Endodermal cell (in vitro differentiated cells): ENCODE data around the gene GAPT. TPM values are rescaled to one million over a fixed set of nuclear protein-coding genes. Genes with fewer than 3 reads are reported as not detected.

Experiments
- DNase-seq: peaks from one replicate; pipeline ENCODE4 v3.0.0-alpha.2; 2017
- H3K27ac ChIP-seq: 2 replicates; pipeline ENCODE4 v1.5.1; 2013; ENCODE audit warnings: mild to moderate bottlenecking, low read depth, low read length, moderate library complexity
- H3K27me3 ChIP-seq: 2 replicates; pipeline ENCODE4 v1.6.1; 2013; ENCODE audit warnings: mild to moderate bottlenecking, low read length, moderate library complexity; ENCODE audit not compliant: insufficient read depth, control insufficient read depth, poor library complexity, severe bottlenecking
- H3K36me3 ChIP-seq: 2 replicates; pipeline ENCODE4 v1.7.0; 2013; ENCODE audit warnings: mild to moderate bottlenecking, low read length, moderate library complexity; ENCODE audit not compliant: control insufficient read depth, insufficient read depth
- H3K4me1 ChIP-seq: one replicate; pipeline ENCODE4 v1.7.0; 2013; ENCODE audit warnings: low read length; ENCODE audit not compliant: control insufficient read depth, insufficient read depth
- H3K4me3 ChIP-seq: 2 replicates; pipeline ENCODE4 v1.5.1; 2013; ENCODE audit warnings: mild to moderate bottlenecking, low read length, moderate library complexity
- H3K9ac ChIP-seq: 2 replicates; pipeline ENCODE4 v1.6.1; 2013; ENCODE audit warnings: mild to moderate bottlenecking, low read length, moderate library complexity; ENCODE audit not compliant: poor library complexity, severe bottlenecking; ENCODE audit errors: extremely low read depth
- H3K9me3 ChIP-seq: 2 replicates; pipeline ENCODE4 v1.6.1; 2013; ENCODE audit warnings: mild to moderate bottlenecking, low read length, moderate library complexity; ENCODE audit not compliant: control insufficient read depth
- H3K27ac Mint-ChIP-seq: 2 replicates; pipeline ENCODE4 v1.8.0; 2020; ENCODE audit warnings: mixed read lengths
- H3K27me3 Mint-ChIP-seq: 2 replicates; pipeline ENCODE4 v1.8.0; 2021; ENCODE audit warnings: mild to moderate bottlenecking, mixed read lengths; ENCODE audit not compliant: insufficient read depth
- H3K36me3 Mint-ChIP-seq: 2 replicates; pipeline ENCODE4 v1.8.0; 2020; ENCODE audit warnings: low read depth, mixed read lengths
- H3K4me1 Mint-ChIP-seq: 2 replicates; pipeline ENCODE4 v1.8.0; 2020; ENCODE audit warnings: mixed read lengths
- H3K4me3 Mint-ChIP-seq: 2 replicates; pipeline ENCODE4 v1.8.0; 2020; ENCODE audit warnings: mild to moderate bottlenecking, moderate library complexity, mixed read lengths
- H3K9me3 Mint-ChIP-seq: 2 replicates; pipeline ENCODE4 v1.8.0; 2020; ENCODE audit warnings: mild to moderate bottlenecking, mixed read lengths
- CTCF ChIP-seq: fragments of 200-600 bp; sonication (generic); conservative IDR thresholded peaks from 2 replicates; pipeline ENCODE4 v1.5.0; 2021; ENCODE audit warnings: antibody characterized with exemption, mild to moderate bottlenecking
- WGBS, 2 experiments: methylation state at CpG; one replicate each; pipeline versions ENCODE4 v1.1.5 to v1.1.7; 2013; ENCODE audit warnings: missing lambda C conversion rate in 2 of 2, mixed read lengths in 1 of 2; ENCODE audit not compliant: insufficient coverage in 1 of 2, insufficient read length in 1 of 2; 5-methylcytosine and 5-hydroxymethylcytosine counted together
- microRNA-seq: library from miRNA; unstranded; fragments of <30 nt; microRNA quantifications from one replicate; pipeline ENCODE4 v1.2.0, GENCODE V29; 2020; ENCODE audit warnings: borderline microRNAs expressed
- total RNA-seq, 2 donors: library from RNA; stranded (reverse); fragmentation: NEBNext Ultra II Directional in 1 of 2; extraction: Animal tissue kit (Norgen Biotek cat#: 25700) in 1 of 2; gene quantifications; 2 replicates in 1 of 2; 3 replicates in 1 of 2; pipeline ENCODE4 v1.2.1, GENCODE V29; 2021

The GAPT gene
- total RNA-seq, 2 donors from 2014 or later: 0.13 to 1.9 TPM

- Histone ChIP-seq H3K9ac (no peak overlapping the region), H3K27ac (no peak overlapping the region), H3K27me3 (no peaks in the 10 kb centered on the region), H3K4me3 (no peak overlapping the region), H3K36me3 (no peaks in the 10 kb centered on the region), H3K9me3 (peaks cover 6% of the 10 kb centered on the region), H3K4me1 (no peaks in the 10 kb centered on the region)
- Mint-ChIP-seq H3K27ac (no peak overlapping the region), H3K27me3 (peaks cover 1% of the 10 kb centered on the region), H3K4me1 (no peaks in the 10 kb centered on the region), H3K9me3 (peaks cover 23% of the 10 kb centered on the region), H3K36me3 (peaks cover 2% of the 10 kb centered on the region), H3K4me3 (no peak overlapping the region)
- DNase-seq: no peak
- WGBS, 2 experiments: 80% methylated on average over 1 of the region's 1 CpG; no CpG with 5 or more reads in 1 of the 2 experiments
- no peak for TF ChIP-seq CTCF
Measured at GRCh38 chr5:58544195-58544594, 53.0 kb downstream of the GAPT start.

DNA sequence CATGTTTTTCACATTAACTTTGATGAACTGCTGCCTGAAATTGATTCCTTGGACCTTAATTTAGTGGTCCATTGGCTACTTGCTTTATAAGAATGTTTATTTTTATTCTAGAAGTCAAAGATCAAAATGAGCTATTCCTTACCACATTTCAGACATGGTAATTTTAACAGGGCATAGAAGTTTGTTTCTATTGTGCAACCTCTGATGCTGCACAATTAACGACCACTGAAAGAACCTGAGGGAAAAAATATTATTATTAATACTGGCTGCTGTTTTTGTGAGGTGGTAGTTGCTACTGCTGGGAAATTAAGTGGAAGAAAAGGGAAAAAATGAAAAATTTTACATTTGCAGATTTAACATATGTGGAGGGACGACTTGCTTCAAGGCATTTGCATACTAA lies 53.7 kb downstream of the GAPT start:
- Histone ChIP-seq H3K27me3 (no peaks in the 10 kb centered on the region), H3K4me1 (no peaks in the 10 kb centered on the region), H3K9ac (no peak overlapping the region), H3K9me3 (peaks cover 6% of the 10 kb centered on the region), H3K4me3 (no peak overlapping the region), H3K36me3 (no peaks in the 10 kb centered on the region), H3K27ac (no peak overlapping the region)
- no peak for DNase-seq
- Mint-ChIP-seq H3K4me1 (no peaks in the 10 kb centered on the region), H3K4me3 (no peak overlapping the region), H3K27me3 (no peaks in the 10 kb centered on the region), H3K27ac (no peak overlapping the region), H3K36me3 (peaks cover 2% of the 10 kb centered on the region), H3K9me3 (peaks cover 19% of the 10 kb centered on the region)
- no peak for TF ChIP-seq CTCF
- 92 to 100% methylated on average over 1 to 2 of the region's 2 CpGs for WGBS, 2 experiments

DNA sequence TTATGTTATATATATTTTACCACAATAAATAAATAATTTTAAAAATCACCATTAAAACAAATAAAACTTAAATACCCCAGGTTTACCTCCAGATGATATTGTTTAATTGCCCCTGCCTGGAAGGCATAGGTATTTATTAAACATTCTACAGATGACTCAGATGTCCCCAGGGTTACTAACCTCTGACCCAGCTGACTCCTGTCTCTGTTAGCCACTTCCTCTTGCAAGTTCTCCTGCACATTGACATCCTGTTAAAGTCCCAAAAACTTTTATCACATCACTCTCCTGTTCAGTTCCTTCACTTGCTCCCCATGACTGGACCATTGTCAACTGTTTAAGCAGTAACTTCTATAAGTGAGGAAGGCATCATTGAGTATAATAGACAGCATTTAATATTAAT lies 54.7 kb downstream of the GAPT start:
- peaks cover 2% of the 10 kb centered on the region for H3K36me3 Mint-ChIP-seq
- Histone ChIP-seq H3K27ac (no peak overlapping the region), H3K4me3 (no peak overlapping the region), H3K4me1 (no peaks in the 10 kb centered on the region), H3K36me3 (no peaks in the 10 kb centered on the region), H3K9ac (no peak overlapping the region), H3K27me3 (no peaks in the 10 kb centered on the region), H3K9me3 (peaks cover 6% of the 10 kb centered on the region)
- no peak overlapping the region for H3K4me3 Mint-ChIP-seq
- DNase-seq: no peak
- no peak overlapping the region for H3K27ac Mint-ChIP-seq
- peaks cover 13% of the 10 kb centered on the region for H3K9me3 Mint-ChIP-seq
- H3K27me3 Mint-ChIP-seq: no peaks in the 10 kb centered on the region
- TF ChIP-seq CTCF: no peak
- no peaks in the 10 kb centered on the region for H3K4me1 Mint-ChIP-seq

Small RNA genes within 50 kb of the gene (microRNA-seq; reads per million reads assigned to microRNA genes)
- not detected for gene MIR548AE2

Other genes with a start within 250 kb of the GAPT start
- gene PLK2, start 31.3 kb upstream of the GAPT start, total RNA-seq: 10 to 100 TPM in 1 of 2 donors, 1 to 10 TPM in 1; 9.7 to 16.4 TPM
- 10 to 100 TPM in 1 of 2 donors, 1 to 10 TPM in 1; 5.8 to 15.1 TPM for gene RAB3C, start 91.6 kb downstream of the GAPT start, total RNA-seq